CD4-positive, alpha-beta T cell treated with Interleukin-15 for 1 hour (primary cell): ENCODE results near the gene DIS3L2.
"Not testable (repeated sequence)": the region's sequence is repeated elsewhere in the genome, so short reads cannot be mapped to it uniquely, and the experiment has no call there.

ENCODE experiments used
- DNase-seq: peaks from one replicate; pipeline ENCODE4 v3.0.0-alpha.2; 2020

The DIS3L2 gene

GRCh38 chr2:231928901-231929725 lies 32.4 kb upstream of the DIS3L2 start:
- no peak for DNase-seq

GRCh38 chr2:231929961-231930592 lies 31.4 kb upstream of the DIS3L2 start:
- DNase-seq = no peak

GRCh38 chr2:231930593-231931281 lies 30.8 kb upstream of the DIS3L2 start:
- no peak for DNase-seq

DNA sequence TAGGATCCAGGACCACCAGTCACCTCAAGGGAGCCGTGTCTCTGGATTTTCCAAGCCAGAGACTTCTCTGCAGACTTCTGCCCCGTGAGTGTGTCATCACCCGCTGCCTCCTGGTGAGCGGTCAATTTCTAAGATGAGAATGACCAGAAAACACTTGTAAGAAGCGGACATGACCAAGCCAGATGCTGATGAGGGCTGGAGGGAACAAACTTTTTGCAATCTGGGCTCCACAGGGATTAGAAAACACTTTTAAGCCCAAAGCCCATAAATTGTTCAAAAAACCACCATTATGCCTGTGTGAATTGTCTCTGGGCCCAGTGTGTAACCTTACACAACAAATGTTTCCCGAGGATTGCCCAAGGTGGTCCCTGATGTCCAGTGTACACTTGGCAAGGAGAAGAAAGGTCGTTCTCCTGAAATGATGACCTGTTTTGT lies 30.0 kb upstream of the DIS3L2 start:
- no peak for DNase-seq

DNA sequence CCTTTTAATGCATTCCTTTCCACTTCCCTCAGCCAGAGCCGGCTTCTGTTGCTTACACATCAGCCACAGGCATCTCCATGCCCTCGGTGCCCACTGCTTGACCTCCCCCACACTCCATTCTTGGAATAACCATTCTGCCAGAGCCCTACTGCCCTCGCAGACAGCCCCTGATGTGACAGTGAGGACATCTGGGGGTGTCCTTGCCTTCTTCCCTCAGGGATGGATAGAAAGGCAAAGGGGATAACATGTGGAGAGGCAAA lies 28.9 kb upstream of the DIS3L2 start:
- no peak for DNase-seq

DNA sequence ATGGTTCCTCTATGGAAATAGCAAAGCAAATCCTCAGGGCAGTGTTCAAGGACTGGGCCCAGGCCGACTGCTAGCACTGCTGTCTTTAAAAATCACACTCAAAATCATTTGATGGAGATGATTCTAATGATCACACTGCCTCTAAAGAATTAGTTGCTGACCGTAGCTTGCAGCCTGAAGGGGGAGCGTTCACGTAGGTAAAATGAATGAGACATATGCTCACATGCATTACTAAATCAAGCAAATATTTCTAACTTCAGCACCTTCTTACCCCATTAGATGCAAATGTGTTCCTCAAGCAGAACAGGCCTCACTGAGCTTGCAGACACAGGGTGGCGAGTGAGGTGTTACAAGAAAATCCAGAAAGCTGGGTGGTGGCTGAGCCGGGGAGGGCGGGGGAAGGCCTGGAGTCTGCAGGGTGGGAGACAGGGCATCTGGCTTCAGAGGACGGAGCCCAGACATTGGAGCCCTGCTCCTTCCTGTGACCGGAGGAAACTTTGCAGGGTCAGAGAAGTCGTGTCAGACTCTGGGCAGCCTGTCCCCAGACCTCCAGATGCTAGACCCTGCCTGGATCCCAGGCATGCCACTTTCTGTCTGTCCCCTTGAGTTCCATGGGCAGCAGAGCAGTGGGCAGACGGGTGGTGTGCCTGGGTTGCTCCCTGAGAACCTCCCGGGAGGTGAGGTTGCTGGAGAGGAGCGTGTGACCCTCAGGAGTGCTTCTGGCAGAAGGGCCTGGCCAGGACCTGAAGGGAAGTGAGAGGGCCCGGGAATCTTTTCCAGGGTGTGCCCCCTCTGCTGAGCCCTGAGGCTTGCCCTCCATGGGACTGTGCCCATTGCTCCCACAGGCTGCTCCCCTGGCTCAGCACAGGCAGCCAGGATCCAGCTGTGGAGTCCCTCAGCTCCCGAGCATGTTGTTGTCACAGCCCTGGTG lies 28.3 kb upstream of the DIS3L2 start:
- no peak for DNase-seq

GRCh38 chr2:231933916-231934401 lies 27.6 kb upstream of the DIS3L2 start:
- no peak for DNase-seq

DNA sequence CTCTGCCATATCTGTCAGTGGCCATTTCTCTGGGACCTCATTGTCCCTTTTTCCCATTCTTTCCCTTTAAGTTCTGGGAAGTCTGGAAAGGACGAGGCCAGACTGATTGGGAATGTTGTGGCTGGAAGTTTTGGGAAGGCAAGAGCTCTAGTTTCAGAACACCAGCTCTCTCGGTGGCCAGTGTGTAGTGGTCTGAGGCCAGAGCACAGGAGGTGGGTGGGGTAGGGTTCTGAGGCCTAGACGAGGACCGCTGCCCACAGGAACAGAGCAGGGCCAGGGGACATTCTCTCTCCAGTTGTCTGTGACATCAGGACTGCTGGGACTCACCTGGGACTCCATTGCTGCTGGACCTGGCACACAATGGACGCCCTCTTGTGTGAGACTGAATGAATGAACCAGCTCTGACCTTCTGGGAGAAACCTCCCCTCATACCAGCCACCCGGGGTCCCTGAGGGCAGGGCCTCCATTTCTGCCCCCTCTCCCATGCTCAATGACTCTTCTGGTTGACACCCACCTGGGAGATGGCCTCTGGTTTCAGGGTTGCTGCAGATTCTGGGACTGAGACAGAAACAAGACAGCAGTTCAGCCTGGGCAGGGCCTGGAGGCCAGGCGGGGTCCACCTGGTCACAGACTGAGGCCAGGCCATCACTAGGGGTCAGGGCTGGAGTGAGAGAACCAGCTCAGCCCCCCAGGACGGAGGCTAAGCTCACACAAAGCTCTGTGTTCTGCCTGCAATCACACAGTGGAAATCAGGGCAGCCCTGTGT lies 26.9 kb upstream of the DIS3L2 start:
- no peak for DNase-seq

DNA sequence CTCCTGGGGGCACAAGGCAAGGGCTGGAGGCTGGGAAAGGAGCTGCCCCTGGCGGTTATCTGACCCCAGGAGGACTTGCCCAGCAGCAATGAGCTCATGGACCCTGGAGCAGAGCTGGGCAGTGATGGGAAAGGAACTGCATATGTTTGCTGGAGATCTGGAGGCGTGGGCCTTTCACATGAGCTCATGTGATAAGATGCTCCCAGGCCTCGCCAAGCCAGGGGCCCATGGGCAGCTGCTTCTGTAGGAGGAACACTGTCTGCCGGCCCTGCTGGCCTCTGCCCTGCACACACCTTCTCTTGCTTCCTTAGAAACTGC lies 26.3 kb upstream of the DIS3L2 start:
- DNase-seq = no peak

- DNase-seq = no peak
These were observed 25.7 kb upstream of the DIS3L2 start for GRCh38 chr2:231935815-231936214.

- DNase-seq = no peak
These were observed 25.0 kb upstream of the DIS3L2 start for GRCh38 chr2:231936491-231936890.

DNA sequence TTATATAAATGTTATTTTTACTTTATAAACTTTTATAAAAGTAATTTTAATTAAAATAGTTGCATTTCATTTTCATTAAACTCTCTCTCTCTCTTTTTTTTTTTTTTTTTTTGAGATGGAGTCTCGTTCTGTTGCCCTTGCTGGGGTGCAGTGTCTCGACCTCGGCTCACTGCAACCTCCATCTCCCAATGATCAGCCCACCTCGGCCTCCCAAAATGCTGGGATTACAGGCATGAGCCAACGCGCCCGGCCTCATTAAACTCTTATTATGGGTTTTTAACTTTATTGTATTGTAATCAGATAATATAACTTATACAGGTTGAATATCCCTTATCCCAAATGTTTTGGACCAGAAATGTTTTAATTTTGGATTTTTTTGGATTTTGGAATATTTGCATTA lies 24.5 kb upstream of the DIS3L2 start:
- no peak for DNase-seq

DNA sequence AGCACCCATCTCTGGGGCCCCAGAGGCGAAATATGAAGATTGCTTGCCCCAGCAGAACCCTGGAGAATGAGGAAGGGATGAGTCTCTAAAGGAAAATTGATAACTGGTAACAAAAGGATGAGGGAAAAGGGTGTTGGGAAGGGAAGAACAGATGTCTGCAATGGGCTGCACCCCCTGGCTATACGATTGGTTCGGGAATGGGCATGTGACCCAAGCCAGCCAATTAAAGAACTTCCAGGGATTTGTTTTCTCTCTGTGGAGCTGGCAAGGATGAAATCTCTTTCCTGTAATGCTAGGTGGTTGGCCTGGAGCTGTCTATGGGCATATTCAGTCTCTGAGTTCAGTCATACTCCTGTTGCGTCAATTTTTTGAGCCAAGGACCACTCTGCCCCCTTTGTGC lies 22.5 kb upstream of the DIS3L2 start:
- no peak for DNase-seq

GRCh38 chr2:231940795-231941194 lies 20.7 kb upstream of the DIS3L2 start:
- DNase-seq = no peak

DNA sequence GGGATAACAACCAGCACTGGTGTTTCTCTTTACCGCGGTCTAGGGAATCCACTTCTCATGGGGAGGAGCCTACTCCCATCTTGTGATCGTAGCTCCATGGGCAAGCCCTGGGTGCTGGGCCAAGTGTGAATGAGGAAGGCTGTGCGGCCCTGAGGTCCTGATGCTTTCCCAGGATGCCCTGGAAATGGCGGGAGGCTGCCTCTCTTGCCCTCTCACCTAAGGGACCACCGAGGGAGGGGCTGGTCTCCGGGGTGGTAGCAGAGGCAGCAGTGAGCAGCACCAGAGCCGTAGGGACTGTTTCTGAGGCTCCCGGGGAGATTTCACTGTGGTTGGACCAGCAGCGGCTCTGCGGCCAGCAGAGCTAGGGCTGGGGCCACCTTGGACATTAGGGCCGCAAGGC lies 19.8 kb upstream of the DIS3L2 start:
- no peak for DNase-seq

DNA sequence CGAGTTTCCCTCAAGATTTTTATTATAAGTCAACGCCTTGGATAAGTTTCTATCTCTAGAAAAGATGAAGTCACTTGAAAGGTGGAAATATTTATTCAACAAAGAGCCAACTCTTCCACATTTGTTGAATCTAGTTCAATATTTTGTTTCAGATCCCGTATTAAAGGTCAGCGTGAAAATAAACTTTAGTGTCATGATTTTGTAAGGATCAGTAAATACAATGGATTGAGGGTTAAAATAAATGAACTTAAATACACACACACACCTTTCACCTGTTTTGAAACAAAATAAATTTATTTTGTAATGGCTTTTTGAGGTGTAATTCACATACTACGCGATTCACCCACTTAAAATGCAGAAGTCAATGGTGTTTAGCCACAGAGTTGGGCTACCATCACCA lies 19.3 kb upstream of the DIS3L2 start:
- no peak for DNase-seq

GRCh38 chr2:231946241-231946814 lies 15.2 kb upstream of the DIS3L2 start:
- DNase-seq = no peak

GRCh38 chr2:231947112-231947511 lies 14.4 kb upstream of the DIS3L2 start:
- DNase-seq = not testable (repeated sequence)

DNA sequence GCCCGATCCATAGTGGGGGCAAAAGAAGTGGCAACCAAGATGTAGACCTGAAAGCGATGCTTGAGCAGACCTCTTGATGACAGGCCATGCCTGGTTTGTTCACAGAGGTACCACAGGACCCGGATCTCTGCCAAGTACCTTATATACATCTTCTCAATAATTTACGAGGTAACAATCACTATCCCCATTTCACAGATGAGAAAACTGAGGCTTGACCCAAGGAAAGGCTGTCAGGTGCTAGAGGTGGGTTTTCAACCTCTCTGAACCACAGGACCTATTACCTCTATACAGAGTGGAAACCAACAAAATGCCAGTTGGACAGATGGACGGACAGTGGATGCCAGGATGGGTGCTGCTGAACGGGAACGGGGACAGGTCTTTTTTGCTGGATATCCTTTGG lies 13.8 kb upstream of the DIS3L2 start:
- no peak for DNase-seq

GRCh38 chr2:231951452-231952035 lies 10.0 kb upstream of the DIS3L2 start:
- DNase-seq = no peak

GRCh38 chr2:231955758-231956472 lies 5.6 kb upstream of the DIS3L2 start:
- DNase-seq = no peak
